SK-N-SH treated with all-trans-retinoic acid at 6 μM for 48 hours (cell line): ENCODE results near the gene RPL28.

ENCODE experiments used
- ATAC-seq: fragments of 200-7000 bp; cut with Tn5 transposase; 3 replicates; pipeline ENCODE4 v1.9.1; 2020; ENCODE audit warnings: mild to moderate bottlenecking, moderate library complexity
- BACH2 ChIP-seq: fragments of 250-450 bp; sonication (Bioruptor Pico); IDR thresholded peaks from 2 replicates; pipeline ENCODE4 v1.9.0; 2021; ENCODE audit warnings: mild to moderate bottlenecking, borderline replicate concordance
- CSDC2 ChIP-seq: fragments of 250-450 bp; sonication (Bioruptor Pico); IDR thresholded peaks from 2 replicates; pipeline ENCODE4 v1.5.0; 2020; ENCODE audit warnings: mild to moderate bottlenecking, moderate library complexity
- CSRNP3 ChIP-seq: fragments of 250-450 bp; sonication (Bioruptor Pico); IDR thresholded peaks from 2 replicates; pipeline ENCODE4 v1.5.1; 2021; ENCODE audit warnings: mild to moderate bottlenecking, moderate library complexity
- ESRRG ChIP-seq: fragments of 250-450 bp; sonication (Bioruptor Pico); IDR thresholded peaks from 2 replicates; pipeline ENCODE4 v1.6.1; 2021; ENCODE audit warnings: mild to moderate bottlenecking
- GLIS3 ChIP-seq: fragments of 250-450 bp; sonication (Bioruptor Pico); IDR thresholded peaks from 2 replicates; pipeline ENCODE4 v1.5.0; 2020; ENCODE audit warnings: mild to moderate bottlenecking, moderate library complexity
- ISL1 ChIP-seq: fragments of 250-450 bp; sonication (Bioruptor Pico); IDR thresholded peaks from 2 replicates; pipeline ENCODE4 v2.1.2; 2022; ENCODE audit warnings: mild to moderate bottlenecking, moderate library complexity
- OSR1 ChIP-seq: fragments of 250-450 bp; sonication (Bioruptor Pico); IDR thresholded peaks from 2 replicates; pipeline ENCODE4 v1.8.0; 2022; ENCODE audit warnings: moderate library complexity, mild to moderate bottlenecking, inconsistent platforms
- PATZ1 ChIP-seq: fragments of 250-450 bp; sonication (Bioruptor Pico); IDR thresholded peaks from 2 replicates; pipeline ENCODE4 v1.8.0; 2020; ENCODE audit warnings: mild to moderate bottlenecking, moderate library complexity, borderline replicate concordance
- PPARA ChIP-seq: fragments of 250-450 bp; sonication (Bioruptor Pico); IDR thresholded peaks from 2 replicates; pipeline ENCODE4 v1.5.0; 2020; ENCODE audit warnings: mild to moderate bottlenecking, borderline replicate concordance
- RARB ChIP-seq: fragments of 250-450 bp; sonication (Bioruptor Pico); IDR thresholded peaks from 2 replicates; pipeline ENCODE4 v1.8.0; 2021; ENCODE audit warnings: mild to moderate bottlenecking, moderate library complexity
- SNAI2 ChIP-seq: fragments of 250-450 bp; sonication (Bioruptor Pico); IDR thresholded peaks from 2 replicates; pipeline ENCODE4 v1.5.0; 2020; ENCODE audit warnings: mild to moderate bottlenecking, moderate library complexity
- TCF4 ChIP-seq: fragments of 250-450 bp; sonication (Bioruptor Pico); IDR thresholded peaks from 2 replicates; pipeline ENCODE4 v1.8.0; 2021; ENCODE audit warnings: mild to moderate bottlenecking, moderate library complexity, borderline replicate concordance
- TOX ChIP-seq: fragments of 250-450 bp; sonication (Bioruptor Pico); IDR thresholded peaks from 2 replicates; pipeline ENCODE4 v1.8.0; 2021; ENCODE audit warnings: mild to moderate bottlenecking, moderate library complexity, borderline replicate concordance
- ZC3H10 ChIP-seq: fragments of 250-450 bp; sonication (Bioruptor Pico); IDR thresholded peaks from 2 replicates; pipeline ENCODE4 v1.5.1; 2021; ENCODE audit warnings: mild to moderate bottlenecking, moderate library complexity
- ZFP3 ChIP-seq: fragments of 250-450 bp; sonication (Bioruptor Pico); IDR thresholded peaks from 2 replicates; pipeline ENCODE4 v1.5.0; 2020; ENCODE audit warnings: mild to moderate bottlenecking, moderate library complexity
- ZFP30 ChIP-seq: fragments of 450-650 bp; formaldehyde crosslinking; IDR thresholded peaks from 2 replicates; pipeline ENCODE4 v1.5.0; 2022; ENCODE audit warnings: mild to moderate bottlenecking, moderate library complexity
- ZNF565 ChIP-seq: fragments of 450-650 bp; formaldehyde crosslinking; conservative IDR thresholded peaks from 2 replicates; pipeline ENCODE4 v1.5.0; 2020; ENCODE audit warnings: low read depth, mild to moderate bottlenecking, moderate library complexity
- ZNF70 ChIP-seq: fragments of 450-650 bp; formaldehyde crosslinking; IDR thresholded peaks from 2 replicates; pipeline ENCODE4 v1.5.0; 2020; ENCODE audit warnings: mild to moderate bottlenecking, moderate library complexity
- ZNF8 ChIP-seq: fragments of 450-650 bp; formaldehyde crosslinking; IDR thresholded peaks from 2 replicates; pipeline ENCODE4 v1.5.0; 2020; ENCODE audit warnings: mild to moderate bottlenecking, moderate library complexity
- TF ChIP-seq, protein P1 (sequence below): fragments of 250-450 bp; sonication (Bioruptor Pico); IDR thresholded peaks from 2 replicates; pipeline ENCODE4 v1.5.1; 2020; ENCODE audit warnings: low read depth, mild to moderate bottlenecking, moderate library complexity
- TF ChIP-seq, protein P2 (sequence below): fragments of 250-450 bp; sonication (Bioruptor Pico); IDR thresholded peaks from 2 replicates; pipeline ENCODE4 v1.5.0; 2020; ENCODE audit warnings: mild to moderate bottlenecking, moderate library complexity

RPL28 gene

GRCh38 chr19:55389386-55390317 is 3.9 kb downstream of the RPL28 start:
- no peak for TF ChIP-seq RARB (CRISPR knock-in tag)
- no peak for TF ChIP-seq OSR1 (CRISPR knock-in tag)
- no peak for TF ChIP-seq PPARA
- TF ChIP-seq ZNF70 (CRISPR knock-in tag) = no peak
- no peak for TF ChIP-seq TOX (CRISPR knock-in tag)
- TF ChIP-seq BACH2 (CRISPR knock-in tag) = no peak
- no peak for TF ChIP-seq GLIS3 (CRISPR knock-in tag)
- no peak for TF ChIP-seq ESRRG
- no peak for TF ChIP-seq ZC3H10 (CRISPR knock-in tag)
- no peak for TF ChIP-seq ZNF8 (CRISPR knock-in tag)
- no peak for TF ChIP-seq ZNF565
- TF ChIP-seq TCF4 (CRISPR knock-in tag) = no peak
- TF ChIP-seq, protein P1, sequence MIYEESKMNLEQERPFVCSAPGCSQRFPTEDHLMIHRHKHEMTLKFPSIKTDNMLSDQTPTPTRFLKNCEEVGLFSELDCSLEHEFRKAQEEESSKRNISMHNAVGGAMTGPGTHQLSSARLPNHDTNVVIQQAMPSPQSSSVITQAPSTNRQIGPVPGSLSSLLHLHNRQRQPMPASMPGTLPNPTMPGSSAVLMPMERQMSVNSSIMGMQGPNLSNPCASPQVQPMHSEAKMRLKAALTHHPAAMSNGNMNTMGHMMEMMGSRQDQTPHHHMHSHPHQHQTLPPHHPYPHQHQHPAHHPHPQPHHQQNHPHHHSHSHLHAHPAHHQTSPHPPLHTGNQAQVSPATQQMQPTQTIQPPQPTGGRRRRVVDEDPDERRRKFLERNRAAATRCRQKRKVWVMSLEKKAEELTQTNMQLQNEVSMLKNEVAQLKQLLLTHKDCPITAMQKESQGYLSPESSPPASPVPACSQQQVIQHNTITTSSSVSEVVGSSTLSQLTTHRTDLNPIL (CRISPR knock-in tag) = no peak
- no peak for TF ChIP-seq SNAI2 (CRISPR knock-in tag)
- TF ChIP-seq, all 23 proteins: peak for 0
- ATAC-seq = no peak

- TF ChIP-seq ISL1 (CRISPR knock-in tag) (no peak), CSRNP3 (CRISPR knock-in tag) (no peak), TOX (CRISPR knock-in tag) (no peak), ZNF8 (CRISPR knock-in tag) (no peak), RARB (CRISPR knock-in tag) (no peak), ZFP3 (CRISPR knock-in tag) (no peak)
- TF ChIP-seq, protein P2, sequence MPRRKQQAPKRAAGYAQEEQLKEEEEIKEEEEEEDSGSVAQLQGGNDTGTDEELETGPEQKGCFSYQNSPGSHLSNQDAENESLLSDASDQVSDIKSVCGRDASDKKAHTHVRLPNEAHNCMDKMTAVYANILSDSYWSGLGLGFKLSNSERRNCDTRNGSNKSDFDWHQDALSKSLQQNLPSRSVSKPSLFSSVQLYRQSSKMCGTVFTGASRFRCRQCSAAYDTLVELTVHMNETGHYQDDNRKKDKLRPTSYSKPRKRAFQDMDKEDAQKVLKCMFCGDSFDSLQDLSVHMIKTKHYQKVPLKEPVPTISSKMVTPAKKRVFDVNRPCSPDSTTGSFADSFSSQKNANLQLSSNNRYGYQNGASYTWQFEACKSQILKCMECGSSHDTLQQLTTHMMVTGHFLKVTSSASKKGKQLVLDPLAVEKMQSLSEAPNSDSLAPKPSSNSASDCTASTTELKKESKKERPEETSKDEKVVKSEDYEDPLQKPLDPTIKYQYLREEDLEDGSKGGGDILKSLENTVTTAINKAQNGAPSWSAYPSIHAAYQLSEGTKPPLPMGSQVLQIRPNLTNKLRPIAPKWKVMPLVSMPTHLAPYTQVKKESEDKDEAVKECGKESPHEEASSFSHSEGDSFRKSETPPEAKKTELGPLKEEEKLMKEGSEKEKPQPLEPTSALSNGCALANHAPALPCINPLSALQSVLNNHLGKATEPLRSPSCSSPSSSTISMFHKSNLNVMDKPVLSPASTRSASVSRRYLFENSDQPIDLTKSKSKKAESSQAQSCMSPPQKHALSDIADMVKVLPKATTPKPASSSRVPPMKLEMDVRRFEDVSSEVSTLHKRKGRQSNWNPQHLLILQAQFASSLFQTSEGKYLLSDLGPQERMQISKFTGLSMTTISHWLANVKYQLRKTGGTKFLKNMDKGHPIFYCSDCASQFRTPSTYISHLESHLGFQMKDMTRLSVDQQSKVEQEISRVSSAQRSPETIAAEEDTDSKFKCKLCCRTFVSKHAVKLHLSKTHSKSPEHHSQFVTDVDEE (CRISPR knock-in tag) = no peak
- TF ChIP-seq, protein P1 (CRISPR knock-in tag) = no peak
- ATAC-seq = no peak
These were observed 4.7 kb downstream of the RPL28 start for GRCh38 chr19:55390461-55390880.

DNA sequence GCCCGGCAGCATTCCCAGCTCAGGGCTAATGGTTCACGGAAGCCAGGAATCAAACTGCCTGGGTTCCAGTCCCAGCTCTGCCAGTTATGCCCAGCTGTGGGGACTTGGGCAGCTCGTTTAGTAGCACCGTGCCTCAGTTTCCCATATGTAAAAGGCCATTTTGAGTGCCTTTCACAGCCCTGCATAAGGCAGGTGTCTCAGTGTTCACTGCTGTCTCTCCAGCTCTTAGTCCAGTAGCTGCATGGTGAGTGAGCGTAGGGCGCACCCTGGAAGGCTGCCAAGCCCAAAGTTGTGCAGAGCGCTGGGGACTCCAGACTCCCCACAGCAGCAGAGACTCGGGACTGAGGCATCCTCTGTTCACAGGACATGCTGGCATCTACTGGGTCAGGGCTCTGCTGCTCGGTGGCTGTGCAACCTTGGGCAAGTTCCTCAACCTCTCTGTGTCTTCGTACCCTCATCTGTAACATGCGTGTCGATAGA is 5.5 kb downstream of the RPL28 start:
- no peak; the same call in 1 of the 3 replicates for ATAC-seq
- TF ChIP-seq BACH2 (CRISPR knock-in tag) (no peak), ZFP30 (no peak), ISL1 (CRISPR knock-in tag) (no peak), TCF4 (CRISPR knock-in tag) (no peak), ZNF8 (CRISPR knock-in tag) (no peak), CSDC2 (CRISPR knock-in tag) (no peak), ZNF70 (CRISPR knock-in tag) (no peak), PATZ1 (CRISPR knock-in tag) (no peak), RARB (CRISPR knock-in tag) (no peak), TOX (CRISPR knock-in tag) (no peak)
- TF ChIP-seq, protein P1 (CRISPR knock-in tag) = no peak
- TF ChIP-seq, all 23 proteins: peak for 0
